ENCODE data around the gene CEACAM5.
"Not testable (repeated sequence)": the region's sequence is repeated elsewhere in the genome, so short reads cannot be mapped to it uniquely, and the experiment has no call there.

Gene CEACAM5

DNA sequence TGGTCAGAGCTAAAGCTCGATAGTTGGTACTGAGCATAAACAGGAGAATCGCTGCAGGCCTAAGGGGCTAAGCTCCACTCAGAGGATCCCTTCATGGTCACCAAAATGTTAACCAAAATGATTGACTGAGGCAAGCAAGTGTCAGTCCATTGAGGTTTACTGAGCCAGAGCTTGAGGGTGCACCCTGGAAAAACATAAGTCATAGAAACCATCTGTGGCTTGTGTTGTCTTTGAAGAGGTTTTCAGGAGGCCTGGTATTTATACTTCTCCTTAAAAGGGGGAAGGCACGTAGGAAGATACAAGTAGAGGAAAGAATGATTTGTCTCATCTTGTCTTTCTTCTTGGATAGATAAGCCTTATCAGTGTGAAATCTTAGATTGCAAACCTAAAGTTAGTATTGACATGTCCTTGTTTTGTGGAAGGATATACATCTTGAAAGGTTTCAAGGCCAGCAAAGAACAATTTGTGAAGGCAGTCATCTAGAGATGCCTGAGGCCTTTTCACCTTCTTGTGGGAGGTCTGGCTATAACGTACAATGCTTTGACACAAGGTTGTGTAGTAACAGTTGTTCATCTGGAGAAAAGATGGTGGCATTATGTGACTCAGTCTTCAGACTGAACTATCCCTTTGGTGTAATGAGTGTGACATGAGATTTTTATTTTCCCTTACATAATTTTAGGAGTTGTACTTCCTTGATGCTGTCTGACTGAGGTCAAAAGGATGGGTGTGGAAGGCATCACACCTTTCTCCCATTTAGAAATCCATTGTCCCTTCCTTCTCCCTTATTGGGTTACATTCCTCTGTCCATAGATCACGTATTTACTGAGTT, 32.2 kb downstream of the CEACAM5 start:
- DNase-seq = no peak

GRCh38 chr19:41741244-41741554, 32.8 kb downstream of the CEACAM5 start:
- DNase-seq = no peak

DNA sequence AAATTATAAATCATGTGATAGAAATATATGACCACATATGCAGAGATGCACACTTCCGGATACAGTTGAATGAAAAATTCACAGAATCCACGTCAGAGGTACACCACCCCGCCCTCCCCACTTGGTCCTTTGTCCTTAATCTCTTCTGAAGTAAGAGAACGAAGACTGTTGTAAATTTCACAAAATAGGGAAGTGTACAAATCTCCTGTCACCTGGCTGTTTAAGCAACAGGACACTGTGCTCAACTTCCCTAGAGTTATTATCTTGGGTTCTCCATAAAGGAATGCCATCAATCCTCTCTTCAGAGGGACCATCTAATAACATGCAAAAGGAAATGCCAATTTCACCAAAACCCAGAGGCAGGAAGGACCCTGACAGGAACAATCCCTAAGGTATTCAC, 36.4 kb downstream of the CEACAM5 start:
- peak; percentile 61 for DNase-seq

- DNase-seq = no peak
These were observed 37.3 kb downstream of the CEACAM5 start for GRCh38 chr19:41745756-41746155.

GRCh38 chr19:41746593-41747227, 38.3 kb downstream of the CEACAM5 start:
- DNase-seq = peak; percentile 93

DNA sequence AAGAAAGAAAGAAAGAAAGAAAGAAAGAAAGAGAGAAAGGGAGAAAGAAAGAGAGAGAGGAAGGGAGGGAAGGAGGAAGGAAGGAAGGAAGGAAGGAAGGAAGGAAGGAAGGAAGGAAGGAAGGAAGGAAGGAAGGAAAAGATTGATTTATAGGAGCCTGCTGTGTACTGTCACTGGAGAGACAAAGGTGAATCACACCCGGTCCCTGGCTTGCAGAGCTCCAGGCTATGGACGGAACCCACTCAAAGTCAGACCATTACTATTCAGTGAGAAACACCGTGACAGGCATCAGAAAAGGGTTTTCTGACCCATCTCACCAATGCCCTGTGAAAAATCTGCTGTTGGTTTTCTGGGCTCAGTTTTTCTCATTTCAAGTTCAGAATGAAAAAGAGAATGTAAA, 39.6 kb downstream of the CEACAM5 start:
- DNase-seq = no peak

- DNase-seq = peak; percentile 75
These were observed 42.1 kb downstream of the CEACAM5 start for GRCh38 chr19:41750248-41751134.

- DNase-seq = peak; percentile 76
These were observed 44.7 kb downstream of the CEACAM5 start for GRCh38 chr19:41753159-41753558.

- peak; percentile 93 for DNase-seq
These were observed 45.6 kb downstream of the CEACAM5 start for GRCh38 chr19:41753936-41754529.

- DNase-seq = no peak
These were observed 47.0 kb downstream of the CEACAM5 start, which contains the start of gene CEACAM6 for GRCh38 chr19:41755328-41755913. TSS of gene CEACAM6 (plus strand) at chr19:41755530. CDS start at chr19:41755639, 109 bp downstream.

DNA sequence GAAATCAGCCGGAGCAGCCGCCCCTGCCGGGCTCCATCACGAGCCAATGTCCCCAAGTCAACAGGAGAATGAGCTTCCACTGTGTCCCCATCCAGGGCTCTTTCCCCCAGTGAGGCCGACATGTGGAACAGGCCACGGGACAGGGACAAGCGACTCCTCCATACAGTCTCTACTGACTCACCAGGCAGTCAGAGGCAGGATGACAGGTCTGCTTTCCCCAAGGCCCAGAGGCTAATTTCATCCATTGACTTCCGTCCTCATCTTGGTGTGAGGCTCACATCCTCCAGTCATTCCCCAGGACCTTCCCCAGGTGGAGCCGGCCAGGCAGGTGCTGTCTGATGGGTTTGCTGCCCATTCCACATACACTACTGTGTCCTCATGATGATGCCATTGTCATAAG, 50.4 kb downstream of the CEACAM5 start:
- no peak for DNase-seq

DNA sequence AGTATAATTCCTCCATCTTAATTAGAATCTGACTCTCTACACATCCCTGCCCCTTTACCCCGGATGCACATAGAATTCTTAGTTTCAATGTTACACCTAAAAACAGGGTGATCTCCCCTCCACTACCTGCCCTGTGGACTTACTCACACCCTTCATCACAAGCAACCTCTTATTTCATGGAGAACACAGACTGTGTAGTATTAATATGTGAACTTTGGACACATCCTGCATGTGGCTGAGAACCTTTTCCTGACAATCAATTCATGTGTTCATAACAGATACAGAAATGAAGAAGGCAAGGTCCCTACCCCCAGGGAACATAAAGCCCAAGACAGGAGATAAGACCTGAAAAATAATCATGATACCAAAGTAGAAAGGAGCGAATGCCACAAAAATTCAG, 58.7 kb downstream of the CEACAM5 start:
- no peak for DNase-seq

DNA sequence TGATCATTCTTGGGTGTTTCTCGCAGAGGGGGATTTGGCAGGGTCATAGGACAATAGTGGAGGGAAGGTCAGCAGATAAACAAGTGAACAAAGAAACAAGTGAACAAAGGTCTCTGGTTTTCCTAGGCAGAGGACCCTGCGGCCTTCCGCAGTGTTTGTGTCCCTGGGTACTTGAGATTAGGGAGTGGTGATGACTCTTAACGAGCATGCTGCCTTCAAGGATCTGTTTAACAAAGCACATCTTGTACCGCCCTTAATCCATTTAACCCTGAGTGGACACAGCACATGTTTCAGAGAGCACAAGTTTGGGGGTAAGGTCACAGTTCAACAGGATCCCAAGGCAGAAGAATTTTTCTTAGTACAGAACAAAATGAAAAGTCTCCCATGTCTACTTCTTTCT, 59.7 kb downstream of the CEACAM5 start:
- not testable (repeated sequence) for DNase-seq

- no peak for DNase-seq
These were observed 61.2 kb downstream of the CEACAM5 start for GRCh38 chr19:41769608-41770007.

- DNase-seq = no peak
These were observed 63.0 kb downstream of the CEACAM5 start for GRCh38 chr19:41771410-41771809.

DNA sequence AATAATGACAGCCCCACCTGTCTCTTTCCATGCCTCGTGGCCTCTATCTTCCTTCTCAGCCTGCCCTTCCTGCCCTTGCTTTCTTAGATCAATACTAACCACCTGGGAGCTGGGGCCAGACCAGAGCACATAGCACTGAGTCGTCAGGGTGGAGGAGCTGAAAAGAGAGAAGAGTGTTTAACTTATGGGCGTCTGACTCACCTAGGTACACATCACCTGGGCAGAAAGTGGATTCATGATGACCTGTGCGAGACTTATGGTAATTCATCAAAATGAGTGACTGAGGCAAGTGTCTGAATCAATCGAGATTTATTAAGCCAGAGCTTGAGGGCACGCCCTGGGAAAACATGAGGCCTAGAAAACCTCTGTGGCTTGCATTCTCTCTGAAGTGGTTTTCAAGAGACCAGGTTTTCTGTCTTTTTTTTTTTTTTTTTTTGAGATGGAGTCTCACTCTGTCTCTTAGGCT, 66.1 kb downstream of the CEACAM5 start:
- DNase-seq = peak; percentile 99

GRCh38 chr19:41776700-41777099, 68.3 kb downstream of the CEACAM5 start:
- DNase-seq = no peak

Data from NCI-H69 (cell line).